ENCODE results near the gene RTL9.

RTL9 gene

DNA sequence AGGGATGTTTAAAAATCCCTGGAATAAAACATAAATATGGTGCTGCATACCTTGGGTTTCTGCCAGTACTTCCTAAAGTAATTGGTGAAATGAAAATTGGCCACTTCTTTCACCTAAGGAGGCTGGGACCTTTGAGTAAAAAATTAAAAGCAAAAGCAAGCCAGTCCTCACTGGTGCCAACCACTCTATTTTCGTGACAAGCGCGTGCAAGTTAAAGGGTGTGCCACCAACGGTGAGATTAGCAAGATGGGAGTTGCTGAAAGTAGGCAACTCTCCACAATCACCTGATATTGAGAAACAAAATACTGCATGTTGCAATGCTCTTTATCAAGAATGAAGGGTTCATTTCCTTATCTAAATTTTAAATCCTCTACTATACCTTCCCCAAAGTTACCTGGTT, 19.7 kb upstream of the RTL9 start:
- Histone ChIP-seq H3K27me3 (ENCODE audit: insufficient read depth, low read depth) (no peaks in the 10 kb centered on the region), H3K4me3 (IDR thresholded peaks at IDR 0.05; ENCODE audit: insufficient read depth, low read depth, low read length) (no peak overlapping the region), H3K36me3 (ENCODE audit: insufficient read depth) (no peaks in the 10 kb centered on the region), H3K9ac (no peak overlapping the region), H3K4me1 (ENCODE audit: low read depth, poor library complexity, severe bottlenecking) (peaks cover 11% of the 10 kb centered on the region), H2AFZ (ENCODE audit: low read depth) (no peak overlapping the region), H3K79me2 (ENCODE audit: insufficient read depth, low read depth) (no peaks in the 10 kb centered on the region), H4K20me1 (ENCODE audit: insufficient read depth) (no peaks in the 10 kb centered on the region), H3K4me2 (no peak overlapping the region), H3K27ac (no peak overlapping the region)
- TF ChIP-seq CTCF (conservative IDR thresholded peaks at IDR 0.05; ENCODE audit: low read depth, low read length): no peak

DNA sequence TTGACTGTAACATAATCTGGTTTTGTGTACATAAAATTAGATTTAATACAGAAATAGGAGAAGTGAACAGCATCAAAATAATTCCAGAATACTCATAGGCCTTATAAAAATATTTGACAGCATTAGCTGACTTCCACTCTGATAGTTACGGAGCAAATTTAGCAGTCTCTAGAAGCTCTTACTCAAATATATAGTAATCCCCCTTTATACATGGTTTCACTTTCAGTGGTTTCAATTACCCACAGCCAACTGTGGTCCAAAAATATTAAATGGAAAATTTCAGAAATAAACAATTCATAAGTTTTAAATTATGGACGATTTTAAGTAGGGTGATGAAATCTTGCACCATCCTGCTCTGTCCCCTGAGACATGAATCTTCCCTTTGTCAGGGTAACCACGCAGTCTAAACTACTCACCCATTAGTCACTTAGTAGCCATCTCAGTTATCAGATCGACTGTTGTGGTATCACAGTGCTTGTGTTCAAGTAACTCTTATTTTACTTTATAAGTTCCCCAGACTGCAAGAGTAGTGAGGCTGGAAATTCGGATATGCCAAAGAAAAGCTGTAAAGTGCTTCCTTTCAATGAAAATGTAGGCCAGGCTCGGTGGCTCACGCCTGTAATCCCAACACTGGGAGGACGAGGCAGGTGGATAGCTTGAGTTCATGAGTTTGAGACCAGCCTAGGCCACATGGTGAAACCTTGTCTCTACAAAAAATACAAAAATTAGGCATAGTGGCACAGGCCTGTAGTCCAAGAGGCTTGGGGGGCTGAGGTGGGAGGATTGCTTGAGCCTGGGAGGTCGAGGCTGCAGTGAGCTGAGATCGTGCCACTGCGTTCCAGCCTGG, 17.2 kb upstream of the RTL9 start:
- Histone ChIP-seq H3K9ac (no peak overlapping the region), H3K4me3 (IDR thresholded peaks at IDR 0.05; ENCODE audit: insufficient read depth, low read depth, low read length) (no peak overlapping the region), H3K4me2 (peak overlapping the region; percentile 31; the same call in 1 of the 2 replicates), H3K4me1 (ENCODE audit: low read depth, poor library complexity, severe bottlenecking) (peaks cover 11% of the 10 kb centered on the region), H3K27me3 (ENCODE audit: insufficient read depth, low read depth) (no peaks in the 10 kb centered on the region), H4K20me1 (ENCODE audit: insufficient read depth) (no peaks in the 10 kb centered on the region), H2AFZ (ENCODE audit: low read depth) (no peak overlapping the region), H3K27ac (no peak overlapping the region), H3K36me3 (ENCODE audit: insufficient read depth) (no peaks in the 10 kb centered on the region), H3K79me2 (ENCODE audit: insufficient read depth, low read depth) (no peaks in the 10 kb centered on the region)
- no peak for TF ChIP-seq CTCF (conservative IDR thresholded peaks at IDR 0.05; ENCODE audit: low read depth, low read length)

GRCh38 chrX:110346681-110347080, 12.0 kb upstream of the RTL9 start:
- no peak overlapping the region for H3K9ac ChIP-seq
- H3K4me2 ChIP-seq: no peak overlapping the region
- TF ChIP-seq CTCF (conservative IDR thresholded peaks at IDR 0.05; ENCODE audit: low read depth, low read length): no peak
- no peak overlapping the region for H3K4me3 ChIP-seq (IDR thresholded peaks at IDR 0.05; ENCODE audit: insufficient read depth, low read depth, low read length)
- no peak overlapping the region for H2AFZ ChIP-seq (ENCODE audit: low read depth)
- H4K20me1 ChIP-seq (ENCODE audit: insufficient read depth): no peaks in the 10 kb centered on the region
- H3K4me1 ChIP-seq (ENCODE audit: low read depth, poor library complexity, severe bottlenecking): peaks cover under 1% of the 10 kb centered on the region
- H3K79me2 ChIP-seq (ENCODE audit: insufficient read depth, low read depth): no peaks in the 10 kb centered on the region
- no peaks in the 10 kb centered on the region for H3K27me3 ChIP-seq (ENCODE audit: insufficient read depth, low read depth)
- no peak overlapping the region for H3K27ac ChIP-seq
- H3K36me3 ChIP-seq (ENCODE audit: insufficient read depth): no peaks in the 10 kb centered on the region

DNA sequence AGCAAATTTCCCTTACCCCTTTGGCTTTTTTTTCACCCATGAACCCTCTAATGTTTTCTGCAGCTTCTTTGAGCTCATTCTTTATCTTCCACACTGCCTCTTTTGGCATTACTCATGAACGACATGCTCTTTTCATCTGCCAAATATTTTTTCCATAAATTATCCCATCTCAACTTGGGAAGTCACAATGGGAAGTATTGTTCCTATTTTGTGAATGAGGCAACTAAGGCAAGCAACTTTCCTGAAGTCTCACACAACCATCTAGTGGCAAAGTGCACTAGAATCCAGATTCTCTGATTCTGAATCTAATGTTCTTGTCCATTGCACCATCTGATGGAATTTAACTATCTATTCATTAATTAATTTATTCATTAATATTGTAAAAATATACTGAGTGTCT, 625 bp downstream of the RTL9 start:
- Histone ChIP-seq H3K4me3 (IDR thresholded peaks at IDR 0.05; ENCODE audit: insufficient read depth, low read depth, low read length) (no peak overlapping the region), H3K79me2 (ENCODE audit: insufficient read depth, low read depth) (no peaks in the 10 kb centered on the region), H3K27me3 (ENCODE audit: insufficient read depth, low read depth) (no peaks in the 10 kb centered on the region), H3K4me2 (no peak overlapping the region), H3K27ac (no peak overlapping the region), H3K9ac (no peak overlapping the region), H4K20me1 (ENCODE audit: insufficient read depth) (no peaks in the 10 kb centered on the region), H3K4me1 (ENCODE audit: low read depth, poor library complexity, severe bottlenecking) (no peaks in the 10 kb centered on the region), H3K36me3 (ENCODE audit: insufficient read depth) (no peaks in the 10 kb centered on the region), H2AFZ (ENCODE audit: low read depth) (no peak overlapping the region)
- TF ChIP-seq CTCF (conservative IDR thresholded peaks at IDR 0.05; ENCODE audit: low read depth, low read length): no peak
